SKM-1 (cell line): Measurements from ENCODE around the gene CXorf49B.

Experiments
- DNase-seq: peaks from one replicate; lab custom pipeline; 2025; ENCODE audit not compliant: unreplicated experiment; lab: John Stamatoyannopoulos, UW

The CXorf49B gene

GRCh38 chrX:71815121-71815905 lies 52.2 kb downstream of the CXorf49B start:
- no peak for DNase-seq

- no peak for DNase-seq
Measured at GRCh38 chrX:71815906-71816156, 52.7 kb downstream of the CXorf49B start.
